RPMI7951 (cell line): ENCODE measurements around the gene ZBTB46. TPM values are rescaled to one million over a fixed set of nuclear protein-coding genes. Genes with fewer than 3 reads are reported as not detected.
A peak's percentile ranks its signal among the peaks of the same experiment; 100 is the strongest.
"Not testable (repeated sequence)": the region's sequence is repeated elsewhere in the genome, so short reads cannot be mapped to it uniquely, and the experiment has no call there.

Source experiments
- DNase-seq: peaks from one replicate; pipeline ENCODE4 v3.0.0-alpha.2; 2012; ENCODE audit warnings: low read depth
- total RNA-seq: library from RNA; depleted of rRNA; stranded (reverse); fragments of >200 nt; shearing (Covaris generic); gene quantifications from 2 replicates; pipeline ENCODE4 v1.2.3, GENCODE V29; 2014; rRNA removed

ZBTB46 gene, protein sequence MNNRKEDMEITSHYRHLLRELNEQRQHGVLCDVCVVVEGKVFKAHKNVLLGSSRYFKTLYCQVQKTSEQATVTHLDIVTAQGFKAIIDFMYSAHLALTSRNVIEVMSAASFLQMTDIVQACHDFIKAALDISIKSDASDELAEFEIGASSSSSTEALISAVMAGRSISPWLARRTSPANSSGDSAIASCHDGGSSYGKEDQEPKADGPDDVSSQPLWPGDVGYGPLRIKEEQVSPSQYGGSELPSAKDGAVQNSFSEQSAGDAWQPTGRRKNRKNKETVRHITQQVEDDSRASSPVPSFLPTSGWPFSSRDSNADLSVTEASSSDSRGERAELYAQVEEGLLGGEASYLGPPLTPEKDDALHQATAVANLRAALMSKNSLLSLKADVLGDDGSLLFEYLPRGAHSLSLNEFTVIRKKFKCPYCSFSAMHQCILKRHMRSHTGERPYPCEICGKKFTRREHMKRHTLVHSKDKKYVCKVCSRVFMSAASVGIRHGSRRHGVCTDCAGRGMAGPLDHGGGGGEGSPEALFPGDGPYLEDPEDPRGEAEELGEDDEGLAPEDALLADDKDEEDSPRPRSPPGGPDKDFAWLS
- total RNA-seq, result 3.4 and 5.8 TPM in 2 replicates

DNA sequence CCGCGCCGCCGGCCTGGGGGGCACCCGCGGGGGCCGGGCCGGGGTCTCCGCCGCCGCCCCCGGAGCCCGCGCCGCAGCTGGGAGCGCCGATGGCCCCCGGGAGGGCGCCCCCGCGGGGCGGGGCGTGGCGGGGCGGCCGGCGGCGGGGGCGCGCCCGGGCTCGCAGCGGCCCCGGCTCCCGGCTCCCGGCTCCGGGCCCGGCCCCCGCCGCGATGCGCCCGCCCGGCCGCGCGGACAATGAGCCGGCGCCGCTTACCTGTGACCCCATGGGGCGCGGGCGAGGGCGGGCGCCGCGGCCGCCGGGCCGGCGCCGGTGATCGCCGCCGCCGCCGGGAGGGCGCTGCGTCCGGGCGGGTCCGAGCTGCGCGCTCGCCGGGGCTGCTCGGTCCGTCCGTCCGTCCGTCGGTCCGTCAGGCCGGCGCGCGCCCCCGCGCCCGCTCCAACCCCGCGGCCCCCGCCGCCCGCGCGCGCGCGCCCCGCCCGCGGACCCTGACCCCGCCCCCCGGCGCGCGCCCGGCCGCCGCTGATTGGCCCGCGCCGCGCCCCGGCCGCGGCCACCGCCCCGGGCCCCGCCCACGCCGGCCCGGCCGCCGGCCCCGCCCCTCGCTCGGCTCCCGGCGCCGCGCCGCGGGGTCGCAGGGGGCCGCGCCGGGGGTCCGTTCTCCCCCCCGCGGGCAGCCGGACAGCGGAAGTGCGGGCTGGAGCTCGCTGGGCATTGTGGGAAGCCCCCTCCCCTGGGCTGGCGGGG is at the start of gene ZBTB46:
TSS of gene ZBTB46 (minus strand) at position 424 of the 748 bp plus-strand sequence. CDS start 40,507 bp downstream, outside the sequence.
- DNase-seq, result peak; percentile 72

DNA sequence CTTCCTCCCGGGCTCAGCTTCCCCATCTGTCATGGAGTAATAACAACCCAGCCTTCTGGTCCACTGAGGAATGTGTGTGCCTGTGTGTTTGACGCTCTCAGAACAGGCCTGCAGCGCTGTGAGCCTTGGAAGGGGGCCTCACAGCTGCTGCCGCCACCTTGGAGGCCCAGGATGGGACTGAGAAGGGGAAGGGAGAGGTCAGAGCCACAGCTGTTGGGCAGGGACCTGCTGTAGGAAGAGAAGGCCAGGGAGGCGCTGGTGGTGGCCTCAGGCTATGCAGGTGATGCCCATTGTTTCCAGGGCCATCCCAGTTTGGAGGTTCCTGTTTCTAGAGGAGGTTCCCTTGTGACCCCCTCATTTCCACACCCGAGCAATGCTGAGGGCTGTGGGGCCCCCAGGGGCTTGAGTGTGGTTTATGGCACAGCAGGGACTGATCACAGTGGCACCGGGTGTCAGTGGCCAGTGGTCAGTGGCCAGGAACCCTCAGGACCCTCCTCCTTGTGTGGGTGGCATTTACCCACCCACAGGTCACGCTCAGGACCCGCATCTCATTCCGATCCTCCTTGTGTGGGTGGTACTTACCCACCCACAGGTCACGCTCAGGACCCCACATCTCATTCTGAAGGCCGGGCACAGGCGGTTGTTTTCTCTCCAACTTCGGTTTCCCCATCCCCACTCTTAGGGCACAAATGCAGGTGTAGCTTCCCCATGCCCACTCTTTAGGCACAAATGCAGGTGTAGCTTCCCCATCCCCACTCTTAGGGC is 48.0 kb upstream of the ZBTB46 start:
- no peak for DNase-seq

DNA sequence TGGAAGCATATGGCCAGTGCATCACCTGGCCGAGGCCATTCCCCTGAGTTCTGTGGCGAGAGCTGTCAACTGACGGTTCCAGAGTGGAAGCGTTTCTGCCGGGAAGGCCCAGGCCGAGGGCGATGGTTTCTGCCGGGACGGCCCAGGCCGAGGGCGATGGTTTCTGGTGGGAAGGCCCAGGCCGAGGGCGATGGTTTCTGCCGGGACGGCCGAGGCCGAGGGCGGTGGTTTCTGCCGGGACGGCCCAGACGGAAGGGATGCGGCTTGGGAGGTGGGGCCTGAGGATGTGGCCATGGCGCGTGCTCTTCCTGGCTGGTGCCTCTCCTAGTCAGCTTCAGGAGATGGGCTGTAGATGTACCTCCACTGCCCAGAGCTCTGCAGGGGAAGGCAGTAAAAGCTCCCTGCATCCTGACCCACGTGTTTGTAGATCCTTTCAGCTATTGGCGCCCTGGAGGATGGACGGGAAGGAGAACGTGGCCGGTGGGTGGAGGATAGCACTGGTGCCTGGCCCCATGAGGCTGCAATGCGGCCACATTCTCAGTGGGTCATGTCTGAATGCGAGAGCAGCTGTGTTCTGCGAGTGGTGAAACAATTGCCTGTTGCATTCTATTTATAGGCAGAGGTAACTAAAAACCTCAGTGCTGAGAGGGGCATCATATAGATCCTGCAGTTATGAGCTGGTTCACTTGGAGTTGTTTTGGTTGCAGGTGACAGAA is 46.8 kb upstream of the ZBTB46 start:
- DNase-seq, result no peak

DNA sequence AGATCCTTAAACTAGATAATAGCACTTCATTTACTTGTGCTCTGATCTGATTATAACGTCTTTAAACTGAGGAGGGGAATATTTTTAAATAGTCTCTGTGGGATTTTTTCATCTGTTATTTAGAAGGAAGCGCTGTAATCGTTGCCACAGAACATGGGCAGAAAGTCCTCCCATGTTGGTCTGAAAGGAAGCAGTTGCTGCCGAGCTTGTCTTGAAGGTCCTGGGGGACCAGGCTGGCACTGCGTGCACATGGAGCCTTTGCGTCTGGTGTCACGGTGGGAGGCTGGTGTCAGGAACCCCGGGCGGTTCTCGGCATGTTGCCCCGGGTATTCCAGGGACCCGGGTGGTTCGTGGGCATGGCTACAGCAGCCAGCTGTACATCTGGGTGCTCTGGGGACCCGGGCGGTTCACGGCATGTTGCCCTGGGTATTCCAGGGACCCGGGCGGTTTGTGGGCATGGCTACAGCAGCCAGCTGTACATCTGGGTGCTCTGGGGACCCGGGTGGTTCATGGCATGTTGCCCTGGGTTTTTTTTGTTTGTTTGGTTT is 45.5 kb upstream of the ZBTB46 start:
- DNase-seq, result no peak

DNA sequence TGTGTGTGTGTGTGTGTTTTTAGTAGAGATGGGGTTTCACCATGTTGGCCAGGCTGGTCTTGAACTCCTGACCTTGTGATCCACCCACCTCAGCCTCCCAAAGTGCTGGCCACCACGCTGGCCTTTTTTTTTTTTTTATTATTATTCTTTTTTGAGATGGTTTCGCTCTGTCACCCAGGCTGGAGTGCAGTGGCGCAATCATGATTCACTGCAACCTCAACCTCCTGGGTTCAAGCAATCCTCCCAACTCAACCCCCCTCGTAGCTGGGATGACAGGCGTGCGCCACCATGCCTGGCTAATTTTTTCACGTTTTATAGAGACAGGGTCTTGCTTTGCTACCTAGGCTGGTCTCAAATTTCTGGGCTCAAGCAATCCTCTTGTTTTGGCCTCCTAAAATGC is 43.2 kb upstream of the ZBTB46 start:
- not testable (repeated sequence) for DNase-seq

DNA sequence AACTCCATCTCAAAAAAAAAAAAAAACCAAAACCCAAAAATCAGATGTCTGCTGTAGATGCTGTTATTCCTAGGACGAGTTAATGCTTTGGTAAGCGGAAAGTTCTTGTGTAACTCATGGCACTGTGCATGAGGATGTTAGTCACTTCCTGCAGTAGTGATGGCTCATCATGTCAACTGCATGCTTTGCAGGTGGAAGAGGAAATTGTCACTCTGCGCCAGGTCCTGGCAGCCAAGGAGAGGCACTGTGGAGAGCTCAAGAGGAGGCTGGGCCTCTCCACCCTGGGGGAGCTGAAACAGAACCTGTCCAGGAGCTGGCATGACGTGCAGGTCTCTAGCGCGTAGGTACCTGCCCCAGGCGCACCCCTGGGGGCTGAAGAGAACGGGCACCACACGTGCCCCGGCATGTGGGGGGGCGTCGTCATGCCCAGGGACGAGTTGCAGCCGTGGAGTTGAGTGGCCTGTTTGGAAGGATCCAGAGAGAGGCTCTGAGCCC is 42.5 kb upstream of the ZBTB46 start:
- peak; percentile 90 for DNase-seq

DNA sequence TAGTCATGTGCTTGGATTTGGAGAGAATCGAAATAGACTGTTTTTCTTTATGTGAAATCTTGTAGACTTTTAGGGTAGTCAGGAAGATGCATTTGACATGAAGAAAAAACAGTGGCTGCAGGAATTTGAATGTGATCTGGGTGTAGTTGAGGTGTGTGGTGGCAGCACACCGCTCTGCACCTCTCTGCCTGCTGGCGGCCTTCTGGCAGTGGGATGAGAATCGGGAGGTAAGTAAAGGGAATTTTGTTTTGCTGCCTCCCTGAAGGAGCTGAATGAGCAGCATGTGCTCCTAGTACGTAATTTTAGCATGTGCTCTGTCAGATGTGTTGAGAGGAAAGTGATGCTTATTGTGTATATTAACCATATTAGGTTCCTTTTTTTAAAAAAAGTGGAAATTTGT is 37.2 kb upstream of the ZBTB46 start:
- no peak for DNase-seq

DNA sequence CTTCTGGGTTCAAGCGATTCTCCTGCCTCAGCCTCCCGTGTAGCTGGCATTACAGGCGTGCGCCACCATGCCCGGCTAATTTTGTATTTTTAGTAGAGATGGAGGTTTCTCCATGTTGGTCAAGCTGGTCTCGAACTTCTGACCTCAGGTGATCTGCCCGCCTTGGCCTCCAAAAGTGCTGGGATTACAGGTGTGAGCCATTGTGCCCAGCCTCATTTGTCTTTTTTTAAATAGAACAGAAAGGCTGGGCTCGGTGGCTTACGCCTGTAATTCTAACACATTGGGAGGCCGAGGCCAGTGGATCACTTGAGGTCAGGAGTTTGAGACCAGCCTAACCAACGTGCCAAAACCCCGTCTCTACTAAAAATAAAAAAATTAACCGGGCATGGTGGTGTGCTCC is 36.0 kb upstream of the ZBTB46 start:
- DNase-seq, result not testable (repeated sequence)

DNA sequence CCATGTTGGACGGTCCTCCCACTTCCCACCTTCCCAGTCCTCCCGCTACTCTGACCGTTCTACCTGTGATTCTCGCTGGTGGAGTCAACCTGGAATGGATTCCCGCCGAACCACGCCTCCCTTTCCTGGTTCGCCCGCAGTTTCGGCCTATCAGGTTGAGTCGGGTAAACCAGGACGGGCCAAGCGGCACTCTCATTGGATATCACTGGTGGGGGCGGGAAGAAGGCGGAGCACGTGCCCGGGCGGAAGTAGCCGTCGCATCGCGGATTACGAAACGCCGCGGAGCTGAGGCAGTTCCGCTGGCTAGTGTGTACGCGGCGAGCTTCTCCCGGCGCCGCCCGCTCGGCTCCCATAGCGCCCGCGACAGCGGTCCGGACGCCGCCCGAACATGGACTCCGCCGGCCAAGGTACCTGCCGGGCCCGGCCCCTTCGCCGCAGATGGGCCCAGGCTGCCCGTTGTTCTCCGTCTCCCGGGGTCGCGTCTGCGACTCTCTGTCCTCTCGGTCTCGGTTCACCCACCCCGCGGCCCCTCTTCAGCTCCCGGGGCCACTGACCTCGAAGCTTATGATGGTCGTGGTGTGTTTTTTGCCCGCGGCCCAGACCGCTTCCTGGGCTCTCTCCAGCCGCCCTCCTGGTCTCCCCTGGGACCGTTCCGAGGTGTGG is 34.0 kb upstream of the ZBTB46 start, which contains the start of gene TPD52L2:
TSS of gene TPD52L2 (plus strand) at position 293 of the 663 bp plus-strand sequence. CDS start at position 389, 96 bp downstream.
- peak; percentile 99 for DNase-seq

DNA sequence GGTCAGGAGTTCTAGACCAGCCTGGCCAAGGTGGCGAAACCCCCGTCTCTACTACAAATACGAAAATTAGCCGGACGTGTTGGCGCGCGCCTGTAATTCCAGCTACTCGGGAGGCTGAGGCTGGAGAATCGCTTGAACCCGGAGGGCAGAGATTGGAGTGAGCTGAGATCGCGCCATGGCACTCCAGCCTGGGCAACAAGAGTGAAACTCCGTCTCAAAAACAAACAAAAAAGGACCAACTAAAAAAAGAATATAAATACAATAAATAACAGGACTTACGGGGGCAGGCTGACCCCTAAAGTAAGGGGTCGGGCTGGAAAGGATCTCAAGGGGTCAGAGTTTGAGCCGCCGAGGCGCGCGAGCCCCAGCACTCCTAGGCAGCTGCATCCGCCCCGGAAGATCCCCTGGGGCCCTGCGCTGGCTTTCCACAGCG is 33.5 kb upstream of the ZBTB46 start:
- DNase-seq, result no peak

DNA sequence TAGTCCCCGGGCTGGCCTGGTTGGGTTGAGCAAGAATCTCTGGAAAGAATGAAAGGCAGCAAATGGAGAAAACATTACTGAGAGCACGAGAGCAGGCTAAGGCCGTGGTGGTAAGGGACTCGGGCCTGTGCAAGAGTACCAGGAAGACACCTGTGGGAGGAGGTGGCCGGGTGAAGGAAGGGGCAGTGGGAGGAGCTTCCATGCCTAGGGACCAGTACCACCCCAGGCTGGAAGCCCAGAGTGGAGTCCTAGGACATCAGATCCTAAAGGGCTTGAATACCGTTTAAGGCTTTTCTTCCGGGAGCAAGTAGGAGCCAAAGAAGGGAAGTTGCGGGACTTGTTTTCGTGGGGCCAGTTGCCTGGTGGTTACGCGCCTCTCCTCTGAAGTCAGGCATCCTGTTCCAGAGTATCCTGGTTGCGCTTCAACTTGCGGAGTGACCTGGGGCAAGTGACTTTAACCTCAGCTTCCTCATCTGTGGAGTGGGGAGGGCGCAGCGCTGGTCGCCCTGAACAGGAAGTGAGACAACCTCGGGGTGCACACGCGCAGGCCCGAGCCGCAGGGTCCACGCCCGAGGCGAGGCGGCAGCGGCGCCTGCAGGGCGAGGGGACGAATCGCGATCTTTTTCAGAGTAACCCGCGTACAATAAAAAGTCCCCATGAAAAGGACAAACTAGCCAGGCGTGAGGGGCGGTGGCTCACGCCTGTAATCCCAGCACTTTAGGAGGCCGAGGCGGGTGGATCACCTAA is 32.9 kb upstream of the ZBTB46 start:
- DNase-seq, result peak; percentile 86

DNA sequence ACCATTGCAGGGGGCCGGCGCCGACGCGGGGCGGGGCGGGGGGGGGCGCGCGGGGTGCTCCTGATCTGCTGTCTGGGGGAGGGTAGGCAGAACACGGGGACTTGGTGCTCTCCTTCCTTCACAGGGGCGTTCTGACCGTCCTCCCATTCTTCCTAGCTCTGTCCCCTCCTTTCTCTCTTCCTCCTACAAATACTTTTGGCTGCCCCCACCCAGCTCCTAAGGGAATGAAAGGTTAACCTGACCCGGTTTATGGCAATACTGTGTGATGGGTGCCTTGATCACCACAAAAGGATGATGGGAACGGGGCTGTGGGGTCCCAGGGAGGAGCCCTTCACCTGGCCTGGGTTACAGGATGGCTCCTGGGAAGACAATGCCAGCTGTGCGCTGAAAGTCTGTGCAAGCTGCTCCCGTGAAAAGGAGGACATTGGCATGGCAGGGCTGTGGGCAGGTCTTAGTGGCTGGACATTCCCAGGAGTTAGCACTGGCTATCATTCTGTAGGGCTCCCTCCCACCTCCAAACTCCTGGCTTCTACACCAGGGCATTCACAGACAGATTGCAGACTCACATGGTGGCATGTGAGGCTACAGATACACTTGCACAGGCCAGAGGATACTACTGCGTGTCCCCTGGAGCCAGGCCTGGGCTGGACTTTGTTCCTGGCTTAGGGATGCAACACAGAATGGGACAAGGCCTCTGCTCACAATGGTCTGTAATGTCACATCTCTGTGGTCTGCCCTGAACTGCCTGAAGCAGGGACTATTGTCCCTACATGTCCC is 32.1 kb upstream of the ZBTB46 start:
- no peak for DNase-seq

DNA sequence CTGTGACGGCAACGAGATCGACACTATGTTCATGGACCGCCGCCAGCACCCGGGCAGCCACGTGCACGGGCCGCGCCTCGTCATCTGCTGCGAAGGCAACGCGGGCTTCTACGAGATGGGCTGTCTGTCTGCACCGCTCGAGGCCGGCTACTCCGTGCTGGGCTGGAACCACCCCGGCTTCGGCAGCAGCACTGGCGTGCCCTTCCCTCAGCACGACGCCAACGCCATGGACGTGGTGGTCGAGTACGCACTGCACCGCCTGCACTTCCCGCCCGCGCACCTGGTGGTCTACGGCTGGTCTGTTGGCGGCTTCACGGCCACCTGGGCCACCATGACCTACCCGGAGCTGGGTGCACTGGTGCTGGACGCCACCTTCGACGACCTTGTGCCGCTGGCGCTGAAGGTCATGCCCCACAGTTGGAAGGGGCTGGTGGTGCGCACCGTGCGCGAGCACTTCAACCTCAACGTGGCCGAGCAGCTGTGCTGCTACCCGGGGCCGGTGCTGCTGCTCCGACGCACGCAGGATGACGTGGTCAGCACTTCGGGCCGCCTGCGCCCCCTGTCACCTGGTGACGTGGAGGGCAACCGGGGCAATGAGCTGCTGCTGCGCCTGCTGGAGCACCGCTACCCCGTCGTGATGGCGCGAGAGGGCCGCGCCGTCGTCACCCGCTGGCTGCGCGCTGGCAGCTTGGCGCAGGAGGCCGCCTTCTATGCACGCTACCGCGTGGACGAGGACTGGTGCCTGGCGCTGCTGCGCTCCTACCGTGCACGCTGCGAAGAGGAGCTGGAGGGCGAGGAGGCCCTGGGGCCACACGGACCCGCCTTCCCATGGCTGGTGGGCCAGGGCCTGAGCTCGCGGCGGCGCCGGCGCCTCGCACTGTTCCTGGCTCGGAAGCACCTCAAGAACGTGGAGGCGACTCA is 31.2 kb upstream of the ZBTB46 start:
- no peak for DNase-seq

DNA sequence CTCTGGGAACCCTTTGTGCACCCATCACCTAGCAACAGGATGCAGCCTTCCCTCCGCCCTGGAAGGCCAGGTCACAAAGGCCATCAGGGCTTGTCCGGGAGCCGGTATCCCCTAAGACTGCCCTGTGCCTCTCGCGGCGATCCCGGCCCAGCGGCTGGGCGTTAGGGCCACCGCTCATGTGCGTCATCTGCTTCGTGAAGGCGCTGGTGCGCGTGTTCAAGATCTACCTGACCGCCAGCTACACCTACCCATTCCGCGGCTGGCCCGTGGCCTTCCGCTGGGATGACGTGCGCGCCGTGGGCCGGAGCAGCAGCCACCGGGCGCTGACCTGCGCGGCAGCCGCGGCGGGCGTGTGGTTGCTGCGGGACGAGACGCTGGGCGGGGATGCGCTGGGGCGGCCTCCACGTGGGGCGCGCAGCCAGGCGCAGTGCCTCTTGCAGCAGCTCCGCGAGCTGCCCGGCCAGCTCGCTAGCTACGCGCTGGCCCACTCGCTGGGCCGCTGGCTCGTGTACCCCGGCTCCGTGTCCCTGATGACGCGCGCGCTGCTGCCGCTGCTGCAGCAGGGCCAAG is 30.4 kb upstream of the ZBTB46 start, which contains the start of gene ABHD16B:
TSS of gene ABHD16B (plus strand) at position 134 of the 570 bp plus-strand sequence. CDS start at position 177, 43 bp downstream.
- no peak for DNase-seq

DNA sequence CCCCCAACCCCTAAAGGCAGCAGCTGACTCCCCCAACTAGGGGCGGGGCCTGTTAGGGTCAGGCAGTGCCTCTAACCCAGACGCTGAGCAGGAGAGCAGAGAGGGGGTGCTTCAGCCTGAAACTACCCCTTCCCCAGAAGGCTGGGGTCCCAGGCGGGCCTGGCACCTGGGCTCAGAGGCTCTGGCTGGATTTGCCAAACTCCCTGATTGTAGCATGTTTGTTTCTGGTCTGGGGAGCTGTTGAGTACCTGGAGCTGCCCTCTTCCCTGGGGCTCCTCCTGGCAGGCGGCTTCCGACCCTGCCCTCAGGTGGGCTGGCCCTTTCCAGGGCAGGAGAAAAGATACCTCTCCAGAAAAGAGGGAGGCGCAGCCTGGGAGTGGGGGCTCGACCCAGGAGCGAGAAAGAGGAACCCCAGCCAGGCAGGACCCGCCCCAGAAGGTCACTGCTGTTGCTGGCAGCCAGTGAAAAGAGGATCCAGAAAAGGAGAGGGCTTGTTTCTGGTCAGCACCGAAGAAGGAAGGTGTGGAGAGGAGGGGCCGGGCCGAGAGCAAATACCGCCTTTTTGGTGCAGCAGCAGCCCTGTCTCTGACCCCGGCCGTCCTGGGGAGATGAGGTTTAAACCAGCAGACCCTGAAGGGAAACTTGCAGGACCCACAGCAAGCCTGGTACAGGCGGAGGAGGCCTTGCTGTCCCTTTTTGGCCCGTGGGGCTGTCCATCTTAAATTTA is 29.4 kb upstream of the ZBTB46 start:
- no peak for DNase-seq

DNA sequence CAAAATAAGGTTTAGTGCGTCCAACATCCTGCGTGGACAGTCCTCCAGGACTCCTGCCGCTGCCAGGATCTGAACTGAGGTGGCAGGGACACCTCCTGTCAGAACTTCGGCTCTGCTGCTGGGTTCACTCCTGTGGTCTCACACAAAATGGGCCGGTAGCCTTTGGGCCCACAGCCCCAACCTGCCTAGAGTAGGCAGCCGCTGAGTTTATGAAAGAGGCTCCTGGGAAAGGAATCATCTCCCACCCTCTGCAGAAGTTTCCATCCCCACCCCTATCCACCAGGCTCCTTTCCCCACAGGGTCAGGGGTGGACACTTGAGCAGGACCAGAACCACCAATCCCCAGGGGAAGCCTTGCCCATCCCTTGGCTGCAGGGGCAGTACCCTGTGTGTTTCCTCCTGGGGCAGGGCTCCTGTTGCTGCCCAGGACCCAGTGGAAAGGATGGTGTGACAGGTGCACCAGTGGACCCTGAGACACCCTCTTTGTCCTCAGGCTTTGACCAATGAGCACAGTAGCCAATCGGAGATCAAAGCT is 28.2 kb upstream of the ZBTB46 start:
- no peak for DNase-seq
